ENCODE data around the gene CCNJL.

- no peak for TF ChIP-seq CTCF (IDR thresholded peaks at IDR 0.05; ENCODE audit: poor library complexity)
- no peak for TF ChIP-seq EZH2 (IDR thresholded peaks at IDR 0.05; ENCODE audit: borderline replicate concordance)
Measured at GRCh38 chr5:160298189-160298588, 14.2 kb downstream of the CCNJL start.

Measured in hepatocyte (in vitro differentiated cells).